Measurements from ENCODE around the gene ENTPD7. TPM values are rescaled to one million over a fixed set of nuclear protein-coding genes. Genes with fewer than 3 reads are reported as not detected.
A peak's percentile ranks its signal among the peaks of the same experiment; 100 is the strongest.

The ENTPD7 gene
- total and polyA plus RNA-seq, 10 of the 15 experiments (the other 5 are each of a cell fraction or from before 2014, with no cell fraction given) = 0.73 to 6.7 (median 5.2) TPM

- intact Hi-C loops (cut with micrococcal nuclease; ENCODE audit: unreplicated experiment) (loop anchor here (2.0 kb wide), 1 partner anchor 37 kb away; the partner anchor contains the start of gene ENTPD7), in situ Hi-C loops (cut with MboI) (no loop called here)
- Histone ChIP-seq H2AFZ (ENCODE audit: control insufficient read depth, low read depth, low read length) (peak overlapping the region; percentile 61), H3K4me1 (ENCODE audit: control insufficient read depth, insufficient read depth, low read length) (peaks cover 8% of the 10 kb centered on the region; the same call in 1 of the 2 replicates), H3K27me3 (replicated peaks in 1 of 2; ENCODE audit: control insufficient read depth in 2 of 2, insufficient read depth in 2 of 2, low read length in 1 of 2) (no peaks in the 10 kb centered on the region), H3K4me3 (peak overlapping the region; percentile 78), H3K79me2 (ENCODE audit: control insufficient read depth, insufficient read depth, low read length) (peaks cover 34% of the 10 kb centered on the region), H3K4me2 (ENCODE audit: control insufficient read depth, insufficient read depth) (peak overlapping the region; percentile 88), H3K9me3 (replicated peaks; ENCODE audit: control insufficient read depth, insufficient read depth, low read length) (no peaks in the 10 kb centered on the region), H3K36me3 (ENCODE audit: control insufficient read depth in 2 of 2, insufficient read depth in 2 of 2, low read length in 1 of 2) (no peaks in the 10 kb centered on the region), H3K27ac (ENCODE audit: control insufficient read depth, insufficient read depth) (peak overlapping the region; percentile 89), H4K20me1 (ENCODE audit: control insufficient read depth, insufficient read depth) (no peaks in the 10 kb centered on the region), H3K9ac (ENCODE audit: control insufficient read depth, insufficient read depth, low read length) (peak overlapping the region; percentile 93)
- SMC1A ChIA-PET (ENCODE audit: uncharacterized antibody, unreplicated experiment) = interaction anchor here (0.6 to 1.5 kb wide), 8 partner anchors 38 to 424 kb away, joined by 3 to 9 read pairs (median 3); partner anchors contain the start of gene ENTPD7
- RAD21 ChIA-PET (ENCODE audit: unreplicated experiment) = interaction anchor here (1.2 kb wide), 1 partner anchor 37 kb away, joined by 3 read pairs; no protein-coding TSS in a partner anchor
- CTCF ChIA-PET = interaction anchor here (0.5 to 3.2 kb wide), 10 partner anchors 9 to 191 kb away, joined by 3 to 19 read pairs (median 5); partner anchors contain the start of genes COX15, CUTC, ENTPD7 and GOT1
- DNase-seq (ENCODE audit: low read depth, low spot score) (no peak), ATAC-seq (no peak), FAIRE-seq (no peak)
- TF ChIP-seq IKZF1 (conservative IDR thresholded peaks at IDR 0.05) = 0 out of 2 replicates have a peak, but pooled peaks have one; percentile 3
- peak; percentile 1; the same call in 1 of the 2 replicates for TF ChIP-seq RUNX3 (IDR thresholded peaks at IDR 0.05; ENCODE audit: low read length)
- no peak for TF ChIP-seq SKIL (IDR thresholded peaks at IDR 0.05; ENCODE audit: low read depth, poor library complexity, severe bottlenecking)
- 0 out of 2 replicates have a peak, but pooled peaks have one; percentile 2 for TF ChIP-seq NR2F1 (conservative IDR thresholded peaks at IDR 0.05)
- peak; percentile 1; the same call in 1 of the 2 replicates for TF ChIP-seq SPI1 (IDR thresholded peaks at IDR 0.05; ENCODE audit: borderline replicate concordance, insufficient read depth, low read depth, low read length)
- no TSS peak for BruUV-seq (replicated peaks)
- WGBS (ENCODE audit: insufficient coverage, insufficient replicate concordance, low lambda C conversion rate, missing lambda C conversion rate) = 16% methylated on average over 31 of the region's 31 CpGs
- POLR2A ChIA-PET = interaction anchor here (0.7 to 3.1 kb wide), 6 partner anchors 9 to 191 kb away, joined by 3 to 14 read pairs (median 5); partner anchors contain the start of genes COX15, CUTC, ENTPD7 and GOT1
Observed at GRCh38 chr10:99621454-99622251, 37.7 kb upstream of the ENTPD7 start.
